NCI-H146 treated with DMSO at 0.1 percent for 48 hours (cell line): ENCODE data around the gene USP3.

Experiments
- DNase-seq: peaks from one replicate; lab custom pipeline; 2025; ENCODE audit not compliant: unreplicated experiment; lab: John Stamatoyannopoulos, UW

Gene USP3

GRCh38 chr15:63495780-63496488 is 8.5 kb upstream of the USP3 start:
- no peak for DNase-seq

DNA sequence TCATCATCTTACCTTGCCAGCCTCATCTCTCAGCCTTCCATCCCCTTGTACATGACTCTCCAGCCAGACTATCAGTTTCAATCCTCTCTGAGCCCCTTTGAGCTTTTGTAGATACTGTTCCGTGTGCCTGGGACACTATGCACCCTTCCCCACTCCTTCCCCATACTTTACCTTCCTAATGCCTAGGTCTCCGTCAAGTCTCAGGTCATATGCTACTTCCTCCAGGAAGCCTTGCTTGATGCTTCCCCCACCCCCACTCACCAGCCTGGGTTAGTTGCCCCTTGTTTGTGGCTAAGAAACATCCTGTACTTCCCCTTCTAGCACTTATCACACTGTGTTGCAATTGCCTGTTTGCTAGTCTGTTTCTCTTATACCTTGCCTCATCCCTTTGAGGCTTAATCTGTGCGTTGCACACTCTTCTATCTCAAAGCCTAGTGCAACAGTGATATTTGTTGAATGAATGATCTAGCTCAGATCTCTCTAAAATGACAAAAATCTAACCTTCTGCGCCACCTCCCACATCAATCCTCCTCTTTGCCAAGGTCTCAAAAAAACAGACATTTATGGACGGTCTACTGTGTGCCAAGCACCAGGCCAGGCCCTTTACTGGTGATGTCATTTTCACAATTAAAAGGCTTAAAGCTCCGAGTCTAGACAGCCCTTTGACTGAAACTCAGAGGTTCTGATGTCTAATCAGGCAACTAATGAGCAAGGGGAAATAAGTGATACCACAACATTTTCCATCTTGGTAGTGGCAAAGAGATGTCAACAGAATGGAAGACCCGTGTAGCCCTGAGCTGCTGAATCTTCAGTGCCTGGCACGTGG is 6.5 kb upstream of the USP3 start:
- no peak for DNase-seq

DNA sequence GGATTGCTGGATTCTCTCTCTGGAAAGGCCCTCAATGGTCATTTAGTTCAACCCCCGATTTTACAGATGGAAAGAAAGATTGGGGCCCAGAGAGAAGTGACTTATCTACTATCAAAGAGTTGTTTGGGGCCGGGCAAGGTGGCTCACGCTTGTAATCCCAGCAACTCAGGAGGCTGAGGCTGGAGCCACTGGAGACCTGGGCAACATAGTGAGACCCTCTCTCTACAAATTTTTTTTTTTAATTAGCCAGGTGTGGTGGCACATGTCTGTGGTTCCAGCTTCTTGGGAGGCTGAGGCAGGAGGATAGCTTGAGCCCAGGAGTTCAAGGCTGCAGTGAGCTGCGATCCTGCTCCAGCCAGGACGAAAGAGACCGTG is 5.2 kb upstream of the USP3 start:
- no peak for DNase-seq

DNA sequence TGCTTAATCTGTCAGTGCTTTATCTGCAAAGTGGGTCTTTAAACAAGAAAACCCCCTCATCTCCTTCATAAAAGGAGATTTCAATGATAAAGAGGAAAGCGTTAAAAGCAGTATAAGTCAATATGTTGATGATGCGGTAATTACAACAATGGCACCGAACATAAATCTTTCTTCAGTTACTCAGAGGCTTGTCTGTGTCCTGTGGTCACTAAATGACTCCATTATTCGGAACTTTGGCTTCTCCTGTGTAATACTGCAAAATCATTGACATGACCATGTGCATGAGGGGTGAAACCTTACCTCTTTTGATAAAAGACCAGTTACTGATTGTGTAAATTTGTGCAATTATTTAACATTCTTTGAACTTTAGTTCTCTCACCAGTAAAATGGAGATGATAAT is 4.8 kb upstream of the USP3 start:
- no peak for DNase-seq

DNA sequence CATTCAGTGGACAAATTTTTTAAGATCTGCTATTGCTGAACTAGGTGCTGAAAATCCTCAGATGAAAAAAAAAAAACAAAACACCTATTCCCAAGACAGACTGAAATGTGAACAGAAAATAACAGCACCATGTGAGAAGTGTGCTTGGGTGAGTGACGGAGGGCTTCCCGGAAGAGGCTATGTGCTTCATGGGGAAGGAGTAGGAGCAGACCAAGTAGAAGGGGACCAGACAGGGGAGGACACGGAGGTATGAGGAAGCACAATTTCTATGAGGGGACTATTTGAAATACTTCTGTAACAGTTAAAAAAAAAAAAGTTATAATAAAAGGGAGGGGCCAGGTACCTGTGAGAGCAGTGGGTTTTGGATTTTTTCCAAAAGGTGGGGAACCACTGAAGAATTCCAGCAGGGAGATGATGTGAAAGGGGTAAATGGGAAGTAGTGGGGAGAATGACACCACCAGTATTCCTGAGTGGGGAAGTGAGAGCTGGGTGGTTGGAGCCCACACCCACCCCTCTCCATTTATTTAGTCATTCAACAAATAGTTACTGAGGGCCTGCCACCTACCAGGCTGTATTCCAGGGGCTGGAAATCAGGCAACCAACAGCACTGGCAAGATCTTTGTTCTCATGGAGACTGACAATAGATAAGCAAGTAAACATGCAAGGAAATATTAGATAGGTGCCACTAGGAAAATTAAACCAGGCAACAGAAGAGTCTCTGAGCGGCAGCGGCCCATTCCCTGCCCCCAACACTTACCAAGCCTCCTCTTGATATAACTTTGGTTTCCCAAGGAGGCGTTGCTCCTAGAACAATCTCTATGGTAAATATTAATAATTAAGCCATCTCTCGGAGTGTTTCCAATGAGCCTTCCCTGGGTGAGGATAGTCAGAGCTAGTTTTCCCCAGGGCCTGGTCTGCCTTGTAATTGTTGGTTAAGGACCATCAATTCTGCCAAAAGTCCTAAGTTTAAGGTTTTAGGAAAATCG is 3.8 kb upstream of the USP3 start:
- no peak for DNase-seq

GRCh38 chr15:63501256-63502089 is 2.9 kb upstream of the USP3 start:
- no peak for DNase-seq

- DNase-seq = no peak
These were observed 2.1 kb upstream of the USP3 start for GRCh38 chr15:63502137-63502766.

DNA sequence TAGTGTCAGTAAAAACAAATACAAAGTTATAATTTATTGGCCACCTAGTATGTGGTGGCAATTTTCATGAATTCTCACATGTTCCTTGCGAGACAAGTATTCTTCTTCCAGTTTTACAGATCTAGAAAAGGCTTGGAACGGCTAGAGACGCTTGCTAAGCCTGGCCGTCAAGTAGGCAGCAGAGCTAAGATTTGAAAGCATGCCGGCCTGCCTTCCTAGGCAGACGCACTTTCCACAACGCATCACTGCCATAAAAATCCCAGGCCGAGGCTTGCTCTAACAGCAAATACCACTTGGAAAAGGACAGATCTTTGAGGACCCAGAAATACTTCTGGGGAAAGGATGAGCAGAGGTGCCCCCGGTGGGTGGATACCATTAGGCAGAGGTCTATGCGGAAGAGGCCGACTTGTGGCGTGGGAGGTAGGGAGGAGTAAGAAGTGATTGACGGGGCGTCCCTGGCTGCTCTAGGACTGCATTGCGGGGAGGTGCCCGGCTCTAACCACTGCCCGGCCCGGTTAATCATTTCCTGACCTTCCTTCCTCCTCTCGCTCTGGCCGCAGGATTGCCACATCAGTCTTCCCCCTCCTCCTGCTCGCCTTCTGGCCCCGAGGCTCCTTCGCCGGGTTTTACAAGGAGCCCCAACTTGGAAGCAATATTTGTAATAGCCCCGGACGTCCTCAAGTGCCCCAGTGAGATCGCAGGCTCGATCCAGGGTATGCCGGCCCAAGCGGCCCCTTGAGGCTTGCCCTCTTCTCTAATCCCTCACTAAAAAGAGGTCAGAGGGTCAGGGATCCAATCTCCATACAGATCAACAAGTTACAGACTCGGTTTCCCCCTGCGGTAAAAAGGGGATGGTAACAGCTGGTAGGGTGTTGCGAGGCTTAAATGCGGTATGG is 1.3 kb upstream of the USP3 start:
- DNase-seq = no peak

GRCh38 chr15:63503739-63504246 is 600 bp upstream of the USP3 start:
- DNase-seq = no peak

GRCh38 chr15:63504979-63505841 is 817 bp downstream of the USP3 start:
- peak; percentile 28 for DNase-seq

DNA sequence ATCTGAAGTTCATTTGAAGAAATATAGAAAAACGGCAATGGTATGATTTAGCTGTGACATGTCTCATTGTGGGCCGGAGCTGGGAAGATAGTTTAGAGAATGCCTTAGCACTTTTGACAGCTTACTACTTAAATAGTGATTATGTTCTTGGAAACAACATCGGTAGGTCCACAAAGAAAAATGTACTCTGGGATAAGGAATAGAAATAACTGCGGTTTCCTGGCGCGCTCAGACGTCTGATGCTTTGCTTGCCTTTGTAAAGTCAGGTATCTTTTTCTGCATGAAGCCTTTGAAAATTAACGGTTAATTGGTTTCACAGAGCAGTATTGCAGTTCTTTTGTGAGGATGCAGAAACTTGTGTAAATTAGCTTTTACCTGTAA is 1.4 kb downstream of the USP3 start:
- DNase-seq = no peak

DNA sequence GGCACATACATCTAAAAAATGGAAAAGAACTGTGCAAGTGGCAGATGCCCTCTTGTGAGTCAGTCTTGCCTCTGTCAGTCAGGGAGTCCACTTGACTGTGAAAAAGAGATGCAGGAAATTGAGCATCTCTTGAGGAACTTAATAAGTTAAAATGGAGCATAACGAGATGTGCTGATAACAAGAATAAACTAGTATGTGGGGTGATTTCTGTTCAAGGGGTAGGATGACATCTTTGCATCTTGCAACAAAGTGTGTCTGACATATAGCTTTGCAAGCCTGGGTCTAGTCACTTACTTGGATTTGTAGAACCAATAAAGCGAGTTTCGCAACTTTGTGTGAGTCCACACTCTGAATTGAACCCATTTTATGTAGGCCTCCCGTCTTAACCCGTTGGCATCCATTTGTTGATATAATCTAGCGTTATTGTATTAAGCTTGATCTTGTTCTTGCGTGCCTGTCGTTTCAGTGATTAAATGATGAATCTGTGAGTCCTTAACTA is 2.2 kb downstream of the USP3 start:
- DNase-seq = no peak

DNA sequence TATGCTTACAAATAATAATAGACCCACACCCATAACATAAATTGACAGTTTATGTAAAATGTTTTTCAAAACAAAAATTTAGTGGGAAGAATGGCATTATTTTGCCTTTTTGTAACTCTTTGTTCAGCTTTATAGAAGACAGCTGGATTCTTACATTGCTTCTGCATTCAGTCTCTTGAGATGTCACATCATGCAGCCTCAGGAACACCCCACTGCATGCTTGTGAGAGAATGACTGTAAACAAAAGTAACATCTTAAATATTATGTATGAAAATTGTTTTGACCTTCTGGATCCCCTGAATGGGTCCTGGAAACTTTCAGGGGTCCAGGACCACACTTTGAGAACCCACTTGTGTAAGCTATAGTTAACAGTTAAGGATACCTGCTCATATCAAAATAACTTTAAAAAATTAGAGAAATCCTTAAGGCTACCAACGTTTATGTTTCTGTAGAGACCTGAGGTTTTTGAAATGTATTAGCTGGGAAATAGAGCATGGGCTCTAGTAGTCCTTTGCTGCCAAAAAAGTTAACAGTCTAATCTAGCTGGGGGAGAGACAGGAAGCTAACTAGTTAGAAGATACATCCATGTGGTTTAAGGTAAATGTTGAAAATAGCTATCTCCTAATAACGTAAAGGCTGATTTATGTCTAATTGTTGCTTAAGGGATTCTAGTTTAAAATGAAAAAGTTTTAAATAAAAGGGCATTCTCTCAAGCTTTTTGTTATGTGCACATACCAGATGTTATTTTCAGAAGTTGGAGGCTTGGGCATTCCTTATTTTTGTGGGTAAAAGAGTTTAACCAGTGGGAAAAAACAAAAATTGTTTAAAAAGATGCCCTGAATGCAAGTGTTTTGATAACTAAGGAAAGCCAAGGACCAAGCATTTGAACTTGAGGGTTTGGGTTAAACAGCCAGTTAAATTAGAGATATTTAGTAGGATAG is 3.8 kb downstream of the USP3 start:
- no peak for DNase-seq

DNA sequence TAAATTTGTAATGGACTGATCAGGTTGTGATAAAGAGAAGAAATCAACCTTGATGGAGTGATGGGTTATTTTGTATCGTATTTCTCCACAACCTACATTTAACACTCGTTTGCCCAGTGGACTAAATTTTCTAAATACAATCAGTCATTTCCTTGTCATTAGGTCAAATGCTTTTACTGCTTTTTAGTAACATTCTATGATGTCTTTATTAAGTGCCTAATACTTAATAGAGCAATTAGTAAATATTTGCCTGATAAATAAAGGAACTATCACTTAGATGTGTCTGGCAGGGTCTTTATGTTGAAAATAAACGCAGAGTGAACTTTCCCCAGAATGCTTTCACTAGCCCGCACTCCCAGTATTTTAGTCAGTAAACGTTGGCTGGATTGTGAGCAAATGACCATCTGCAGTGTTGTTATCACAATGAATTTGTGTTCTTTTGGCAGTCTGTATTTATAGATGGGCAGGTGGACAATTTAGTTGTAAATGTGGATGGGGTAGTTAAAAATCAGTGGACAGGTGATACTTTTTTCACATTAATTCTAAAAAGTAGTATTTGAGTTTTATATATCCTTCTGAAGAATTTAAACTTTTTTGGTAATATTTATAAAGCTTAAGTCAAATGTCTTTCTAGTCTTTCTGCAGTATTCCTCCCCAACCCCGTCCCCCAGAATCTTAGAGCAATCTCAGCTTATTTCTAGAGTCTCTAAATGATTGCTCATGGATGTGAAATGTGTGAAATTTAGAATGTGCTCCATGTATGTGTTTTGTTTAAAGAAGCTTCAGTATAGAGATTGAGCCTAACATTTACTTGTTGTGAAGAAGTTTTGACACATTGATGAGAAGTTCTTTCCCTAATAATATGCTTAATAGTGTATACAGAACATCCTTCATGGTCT is 4.9 kb downstream of the USP3 start:
- peak; percentile 19 for DNase-seq
